Gastroesophageal sphincter (tissue), 4 donors: ENCODE results near the gene UGT1A8. TPM values are rescaled to one million over a fixed set of nuclear protein-coding genes. Genes with fewer than 3 reads are reported as not detected.

ENCODE experiments used
- ATAC-seq: fragments of 150-250 bp; one replicate; pipeline ENCODE4 v1.9.1; 2016; ENCODE audit warnings: mild to moderate bottlenecking, moderate library complexity
- H3K27ac ChIP-seq, 4 donors: fragments of 200-600 bp; sonication (generic) in 3 of 4; 1 replicate in 3 of 4; 2 replicates in 1 of 4; pipeline ENCODE4 v1.5.1; 2016 to 2019
- H3K27me3 ChIP-seq: fragments of 200-600 bp; sonication (generic); one replicate; pipeline ENCODE4 v1.5.1; 2019
- H3K36me3 ChIP-seq, 2 donors: fragments of 200-600 bp; sonication (generic); one replicate each; pipeline ENCODE4 v1.5.1; 2019; ENCODE audit warnings: control low read depth in 1 of 2
- H3K4me1 ChIP-seq, 3 donors: fragments of 200-600 bp; sonication (generic); 1 replicate in 2 of 3; 2 replicates in 1 of 3; pipeline ENCODE4 v1.5.1; 2016 to 2019; ENCODE audit warnings: control low read depth in 2 of 3
- H3K4me3 ChIP-seq, 2 donors: fragments of 200-600 bp; sonication (generic); one replicate each; pipeline ENCODE4 v1.5.1; 2019; ENCODE audit warnings: mild to moderate bottlenecking in 1 of 2, moderate library complexity in 1 of 2
- H3K9me3 ChIP-seq, 3 donors: fragments of 200-600 bp; sonication (generic); one replicate each; pipeline ENCODE4 v1.5.1; 2017 to 2019; ENCODE audit warnings: control low read depth in 2 of 3
- CTCF ChIP-seq, 4 experiments: fragments of 200-600 bp in 2 of 4; fragments of 450-650 bp in 2 of 4; sonication (generic) in 1 of 4; IDR thresholded peaks; one replicate each; pipeline ENCODE4 v1.5.1; 2017 to 2019; ENCODE audit warnings: antibody characterized with exemption in 4 of 4, mild to moderate bottlenecking in 2 of 4, moderate library complexity in 2 of 4
- EP300 ChIP-seq: sonication (generic); formaldehyde crosslinking; IDR thresholded peaks from one replicate; pipeline ENCODE4 v1.6.1; 2017; ENCODE audit warnings: antibody characterized with exemption, mild to moderate bottlenecking
- POLR2A ChIP-seq, 2 donors: fragments of 450-650 bp; IDR thresholded peaks; one replicate each; pipeline ENCODE4 v1.6.1; 2017; ENCODE audit warnings: antibody characterized with exemption in 2 of 2, mild to moderate bottlenecking in 2 of 2, moderate library complexity in 1 of 2
- POLR2AphosphoS5 ChIP-seq: sonication (generic); formaldehyde crosslinking; IDR thresholded peaks from one replicate; pipeline ENCODE4 v1.6.1; 2017; ENCODE audit warnings: antibody characterized with exemption
- WGBS, 2 donors: methylation state at CpG; one replicate each; pipeline ENCODE4 v1.1.5; 2018; ENCODE audit warnings: low coverage in 1 of 2; 5-methylcytosine and 5-hydroxymethylcytosine counted together
- total RNA-seq, 4 donors: library from RNA; depleted of rRNA; stranded (reverse); fragments of >200 nt; gene quantifications; one replicate each; pipeline ENCODE4 v1.1.0, GENCODE V29; 2016

UGT1A8 gene
- total RNA-seq, 4 donors from 2014 or later: not detected

GRCh38 chr2:233811732-233812131 is 194.3 kb downstream of the UGT1A8 start:
- H3K9me3 ChIP-seq: peaks cover 0 to 5% (median 0%) of the 10 kb centered on the region in 3 donors
- TF ChIP-seq POLR2A (IDR thresholded peaks at IDR 0.05) (no peak), EP300 (no peak), CTCF (IDR thresholded peaks at IDR 0.05) (no peak), POLR2AphosphoS5 (no peak)
- H3K27ac ChIP-seq: no peak overlapping the region
- no peaks in the 10 kb centered on the region for H3K36me3 ChIP-seq
- H3K4me1 ChIP-seq: no peaks in the 10 kb centered on the region
- WGBS, 2 donors: 67 to 83% methylated on average over 1 to 2 of the region's 8 CpGs
- H3K27me3 ChIP-seq: peaks cover 30% of the 10 kb centered on the region
- ATAC-seq: no peak
- H3K4me3 ChIP-seq: no peak overlapping the region

- H3K4me1 ChIP-seq: no peaks in the 10 kb centered on the region
- no peaks in the 10 kb centered on the region for H3K36me3 ChIP-seq
- 80 to 100% methylated on average over 1 of the region's 3 CpGs for WGBS, 2 donors
- TF ChIP-seq POLR2A (IDR thresholded peaks at IDR 0.05) (no peak), CTCF (IDR thresholded peaks at IDR 0.05) (no peak), EP300 (no peak), POLR2AphosphoS5 (no peak)
- no peak overlapping the region for H3K4me3 ChIP-seq
- no peak for ATAC-seq
- H3K27me3 ChIP-seq: peaks cover 18% of the 10 kb centered on the region
- H3K27ac ChIP-seq: no peak overlapping the region
- peaks cover 0 to 7% (median 0%) of the 10 kb centered on the region in 3 donors for H3K9me3 ChIP-seq
Observed at GRCh38 chr2:233813236-233814055, 196.0 kb downstream of the UGT1A8 start.

- WGBS, 2 donors: 80% methylated on average over 1 of the region's 2 CpGs; no CpG with 5 or more reads in 1 of the 2 donors
- ATAC-seq: no peak
- no peak overlapping the region for H3K27ac ChIP-seq
Observed at GRCh38 chr2:233814056-233814835, 196.8 kb downstream of the UGT1A8 start.

GRCh38 chr2:233815861-233816260 is 198.4 kb downstream of the UGT1A8 start:
- no peak for ATAC-seq
- Histone ChIP-seq H3K27ac (no peak overlapping the region), H3K4me1 (no peaks in the 10 kb centered on the region), H3K9me3 (peaks cover 0 to 7% (median 0%) of the 10 kb centered on the region in 3 donors), H3K36me3 (no peaks in the 10 kb centered on the region), H3K27me3 (peaks cover 9% of the 10 kb centered on the region), H3K4me3 (no peak overlapping the region)
- 55 to 66% methylated on average over 6 of the region's 6 CpGs for WGBS, 2 donors
- TF ChIP-seq POLR2A (IDR thresholded peaks at IDR 0.05) (no peak), CTCF (IDR thresholded peaks at IDR 0.05) (no peak), EP300 (no peak), POLR2AphosphoS5 (no peak)

More at GRCh38 chr2:233814056-233814835, 196.8 kb downstream of the UGT1A8 start:
- H3K36me3 ChIP-seq: no peaks in the 10 kb centered on the region
- no peak overlapping the region for H3K4me3 ChIP-seq
- H3K9me3 ChIP-seq: peaks cover 0 to 7% (median 0%) of the 10 kb centered on the region in 3 donors
- TF ChIP-seq POLR2AphosphoS5 (no peak), EP300 (no peak), POLR2A (IDR thresholded peaks at IDR 0.05) (no peak), CTCF (IDR thresholded peaks at IDR 0.05) (no peak)
- H3K27me3 ChIP-seq: peaks cover 16% of the 10 kb centered on the region
- H3K4me1 ChIP-seq: no peaks in the 10 kb centered on the region
